ENCODE measurements around the gene GKN1.

- no peak for TF ChIP-seq EZH2phosphoT487 (IDR thresholded peaks at IDR 0.05; ENCODE audit: insufficient read depth, low read depth)
- TF ChIP-seq EZH2 (IDR thresholded peaks at IDR 0.05; ENCODE audit: insufficient read depth, poor library complexity, severe bottlenecking), result no peak
These were observed 31.6 kb upstream of the GKN1 start for GRCh38 chr2:68942827-68943226.
